Smooth muscle cell (in vitro differentiated cells): ENCODE measurements around the gene TDRD3. TPM values are rescaled to one million over a fixed set of nuclear protein-coding genes. Genes with fewer than 3 reads are reported as not detected.

Source experiments
- DNase-seq: peaks from one replicate; lab custom pipeline; 2025; ENCODE audit not compliant: unreplicated experiment; lab: John Stamatoyannopoulos, UW
- H2AFZ ChIP-seq: fragments of 200-600 bp; sonication (generic); 2 replicates; pipeline ENCODE4 v1.6.0; 2016; ENCODE audit warnings: antibody characterized with exemption, low read depth, mild to moderate bottlenecking
- H3F3A ChIP-seq: fragments of 200-600 bp; sonication (generic); 2 replicates; pipeline ENCODE4 v1.6.0; 2017; ENCODE audit warnings: antibody characterized with exemption, low read depth
- H3K27ac ChIP-seq: fragments of 200-600 bp; sonication (generic); 2 replicates; pipeline ENCODE4 v1.5.1; 2016; ENCODE audit warnings: low read depth, mild to moderate bottlenecking
- H3K27me3 ChIP-seq: fragments of 200-600 bp; sonication (generic); 2 replicates; pipeline ENCODE4 v1.6.1; 2016; ENCODE audit warnings: low read depth, mild to moderate bottlenecking
- H3K36me3 ChIP-seq: fragments of 200-600 bp; sonication (generic); 2 replicates; pipeline ENCODE4 v1.5.1; 2016; ENCODE audit warnings: low read depth
- H3K4me1 ChIP-seq: fragments of 200-600 bp; sonication (generic); 2 replicates; pipeline ENCODE4 v1.5.1; 2016; ENCODE audit warnings: low read depth
- H3K4me2 ChIP-seq: fragments of 200-600 bp; sonication (generic); 2 replicates; pipeline ENCODE4 v1.6.0; 2016; ENCODE audit warnings: mild to moderate bottlenecking
- H3K4me3 ChIP-seq: fragments of 200-600 bp; sonication (generic); 2 replicates; pipeline ENCODE4 v1.5.1; 2016; ENCODE audit warnings: mild to moderate bottlenecking
- H3K79me2 ChIP-seq: fragments of 200-600 bp; sonication (generic); 2 replicates; pipeline ENCODE4 v1.6.0; 2016; ENCODE audit warnings: low read depth, mild to moderate bottlenecking
- H3K9ac ChIP-seq: fragments of 200-600 bp; sonication (generic); 2 replicates; pipeline ENCODE4 v1.6.0; 2016; ENCODE audit warnings: low read depth
- H3K9me3 ChIP-seq: fragments of 200-600 bp; sonication (generic); replicated peaks from 2 replicates; pipeline ENCODE4 v1.5.1; 2016; ENCODE audit warnings: low read depth
- H4K20me1 ChIP-seq: fragments of 200-600 bp; sonication (generic); 2 replicates; pipeline ENCODE4 v1.6.0; 2016; ENCODE audit warnings: low read depth
- WGBS: methylation state at CpG from one replicate; pipeline ENCODE4 v1.1.7; 2016; ENCODE audit warnings: low lambda C conversion rate; 5-methylcytosine and 5-hydroxymethylcytosine counted together
- polyA plus RNA-seq: library from polyadenylated mRNA; unstranded; fragments of >200 nt; fragmentation: Nextera tagmentation; extraction: Ambion mirVana; gene quantifications from 2 replicates; pipeline ENCODE4 v1.2.1, GENCODE V29; 2016
- total RNA-seq: library from RNA; depleted of rRNA; stranded (reverse); fragments of >200 nt; gene quantifications from 2 replicates; pipeline ENCODE4 v1.2.3, GENCODE V29; 2014
- TF ChIP-seq, protein P1 (sequence below): fragments of 200-600 bp; sonication (generic); IDR thresholded peaks from 2 replicates; pipeline ENCODE4 v1.5.1; 2017; ENCODE audit warnings: borderline replicate concordance, mild to moderate bottlenecking, antibody characterized with exemption; ENCODE audit not compliant: insufficient read depth, poor library complexity, severe bottlenecking

TDRD3 gene
- total and polyA plus RNA-seq, 2 experiments from 2014 or later = 7.3 to 20.4 TPM

DNA sequence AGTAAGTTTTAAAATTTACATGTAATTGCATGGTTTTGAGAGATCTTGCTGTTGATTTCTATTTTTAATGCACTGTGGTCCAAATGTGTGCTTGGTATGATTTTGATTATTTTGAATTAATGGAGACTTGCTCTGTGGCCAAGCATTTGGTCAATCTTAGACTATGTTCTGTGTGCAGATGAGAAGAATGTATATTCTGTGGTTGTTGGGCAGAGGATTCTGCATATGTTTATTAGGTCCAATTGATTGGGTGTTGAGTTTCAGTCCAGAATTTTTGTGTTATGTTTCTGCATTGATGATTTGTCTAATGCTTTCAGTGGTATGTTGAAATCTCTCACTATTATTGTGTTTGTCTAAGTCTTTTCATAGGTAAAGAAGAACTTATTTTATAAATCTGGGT, 82.3 kb downstream of the TDRD3 start:
- Histone ChIP-seq H3K9ac (no peak overlapping the region), H3K27me3 (no peaks in the 10 kb centered on the region), H3K36me3 (peaks cover 16% of the 10 kb centered on the region), H3K9me3 (peaks cover 3% of the 10 kb centered on the region), H3F3A (no peaks in the 10 kb centered on the region), H4K20me1 (no peaks in the 10 kb centered on the region), H3K4me2 (no peak overlapping the region), H2AFZ (no peak overlapping the region), H3K4me1 (no peaks in the 10 kb centered on the region), H3K4me3 (no peak overlapping the region), H3K79me2 (no peaks in the 10 kb centered on the region), H3K27ac (no peak overlapping the region)
- DNase-seq = no peak
- TF ChIP-seq, protein P1, sequence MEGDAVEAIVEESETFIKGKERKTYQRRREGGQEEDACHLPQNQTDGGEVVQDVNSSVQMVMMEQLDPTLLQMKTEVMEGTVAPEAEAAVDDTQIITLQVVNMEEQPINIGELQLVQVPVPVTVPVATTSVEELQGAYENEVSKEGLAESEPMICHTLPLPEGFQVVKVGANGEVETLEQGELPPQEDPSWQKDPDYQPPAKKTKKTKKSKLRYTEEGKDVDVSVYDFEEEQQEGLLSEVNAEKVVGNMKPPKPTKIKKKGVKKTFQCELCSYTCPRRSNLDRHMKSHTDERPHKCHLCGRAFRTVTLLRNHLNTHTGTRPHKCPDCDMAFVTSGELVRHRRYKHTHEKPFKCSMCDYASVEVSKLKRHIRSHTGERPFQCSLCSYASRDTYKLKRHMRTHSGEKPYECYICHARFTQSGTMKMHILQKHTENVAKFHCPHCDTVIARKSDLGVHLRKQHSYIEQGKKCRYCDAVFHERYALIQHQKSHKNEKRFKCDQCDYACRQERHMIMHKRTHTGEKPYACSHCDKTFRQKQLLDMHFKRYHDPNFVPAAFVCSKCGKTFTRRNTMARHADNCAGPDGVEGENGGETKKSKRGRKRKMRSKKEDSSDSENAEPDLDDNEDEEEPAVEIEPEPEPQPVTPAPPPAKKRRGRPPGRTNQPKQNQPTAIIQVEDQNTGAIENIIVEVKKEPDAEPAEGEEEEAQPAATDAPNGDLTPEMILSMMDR = no peak

DNA sequence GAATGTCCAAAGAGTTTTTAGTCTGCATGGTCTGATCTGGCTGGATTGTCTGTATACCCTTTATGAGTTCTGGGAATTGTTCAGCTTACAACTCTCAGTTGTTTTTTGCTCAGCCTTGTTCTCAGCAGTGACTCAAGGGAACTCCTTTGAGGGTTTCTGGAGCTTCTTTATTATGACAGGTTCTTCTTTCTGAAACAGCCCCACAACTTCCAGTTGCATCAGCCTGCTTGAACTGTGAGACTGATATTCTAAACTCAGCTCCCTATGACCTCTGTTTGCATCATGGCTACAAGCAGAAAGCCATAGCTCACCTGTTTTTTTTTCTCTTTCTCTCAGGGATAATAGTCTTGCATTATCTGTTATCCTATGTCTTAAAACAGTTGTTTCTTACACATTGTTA, 85.0 kb downstream of the TDRD3 start:
- TF ChIP-seq, protein P1 = no peak
- Histone ChIP-seq H3K79me2 (no peaks in the 10 kb centered on the region), H3K4me1 (no peaks in the 10 kb centered on the region), H3K36me3 (peaks cover 16% of the 10 kb centered on the region), H3K27ac (no peak overlapping the region), H3F3A (no peaks in the 10 kb centered on the region), H3K9ac (no peak overlapping the region), H3K9me3 (peaks cover 3% of the 10 kb centered on the region), H3K4me2 (no peak overlapping the region), H2AFZ (no peak overlapping the region), H4K20me1 (no peaks in the 10 kb centered on the region), H3K27me3 (no peaks in the 10 kb centered on the region), H3K4me3 (no peak overlapping the region)
- DNase-seq = no peak

DNA sequence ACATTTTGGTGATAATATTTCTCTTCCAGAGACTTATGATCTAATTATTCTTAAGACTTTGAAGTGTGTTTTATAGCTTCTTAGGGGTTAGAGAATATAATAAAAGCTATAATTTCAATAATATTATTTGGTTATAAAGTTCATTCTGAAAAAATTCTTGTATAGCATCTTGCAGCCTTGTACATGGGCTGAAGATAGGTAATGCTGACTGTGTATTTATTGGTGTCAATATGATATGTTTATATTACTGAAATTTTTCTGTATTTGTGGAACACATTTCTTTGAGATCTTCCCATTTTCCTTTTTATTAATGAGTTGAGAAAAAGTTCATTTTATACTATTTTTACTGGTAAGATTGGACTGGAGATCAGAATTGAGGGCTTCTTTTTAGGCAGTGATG, 87.8 kb downstream of the TDRD3 start:
- no peak overlapping the region for H3K27ac ChIP-seq
- no peak overlapping the region for H2AFZ ChIP-seq
- no peaks in the 10 kb centered on the region for H3F3A ChIP-seq
- H3K4me3 ChIP-seq = no peak overlapping the region
- H3K4me1 ChIP-seq = no peaks in the 10 kb centered on the region
- H3K9ac ChIP-seq = no peak overlapping the region
- H4K20me1 ChIP-seq = no peaks in the 10 kb centered on the region
- H3K79me2 ChIP-seq = no peaks in the 10 kb centered on the region
- peaks cover 3% of the 10 kb centered on the region for H3K9me3 ChIP-seq
- H3K4me2 ChIP-seq = no peak overlapping the region
- H3K36me3 ChIP-seq = peaks cover 7% of the 10 kb centered on the region
- no peaks in the 10 kb centered on the region for H3K27me3 ChIP-seq
- TF ChIP-seq, protein P1 = no peak
- no peak for DNase-seq

GRCh38 chr13:60491531-60491930, 94.5 kb downstream of the TDRD3 start:
- no peaks in the 10 kb centered on the region for H3K9me3 ChIP-seq
- DNase-seq = no peak
- no peak overlapping the region for H3K27ac ChIP-seq
- H2AFZ ChIP-seq = no peak overlapping the region
- TF ChIP-seq, protein P1 = no peak
- no peak overlapping the region for H3K9ac ChIP-seq
- H3K79me2 ChIP-seq = no peaks in the 10 kb centered on the region
- H3F3A ChIP-seq = no peaks in the 10 kb centered on the region
- no peaks in the 10 kb centered on the region for H3K27me3 ChIP-seq
- no peaks in the 10 kb centered on the region for H3K4me1 ChIP-seq
- peaks cover 4% of the 10 kb centered on the region for H3K36me3 ChIP-seq
- WGBS = 94% methylated on average over 1 of the region's 1 CpG
- H3K4me2 ChIP-seq = no peak overlapping the region
- H3K4me3 ChIP-seq = no peak overlapping the region
- H4K20me1 ChIP-seq = no peaks in the 10 kb centered on the region
